GM12878 (cell line): ENCODE measurements around the gene SPTLC3. TPM values are rescaled to one million over a fixed set of nuclear protein-coding genes. Genes with fewer than 3 reads are reported as not detected.

Experiments
- BMI1 ChIP-seq: fragments of 450-650 bp; IDR thresholded peaks from 2 replicates; pipeline ENCODE4 v1.6.1; 2016; ENCODE audit warnings: mild to moderate bottlenecking, moderate library complexity, borderline replicate concordance
- CEBPB ChIP-seq, 2 experiments: fragments of 150-350 bp in 1 of 2; IDR thresholded peaks; 2 replicates each; pipeline ENCODE4 v1.6.1; 2012 to 2014; ENCODE audit warnings: low read depth in 2 of 2, low read length in 2 of 2, borderline replicate concordance in 1 of 2, inconsistent platforms in 1 of 2
- FOXK2 ChIP-seq: fragments of 450-650 bp; IDR thresholded peaks from 2 replicates; pipeline ENCODE4 v1.6.1; 2017; ENCODE audit warnings: mild to moderate bottlenecking, moderate library complexity
- HCFC1 ChIP-seq: fragments of 150-350 bp; IDR thresholded peaks from 2 replicates; pipeline ENCODE4 v1.6.1; 2014; ENCODE audit warnings: low read length
- HDAC2 ChIP-seq: fragments of 200-600 bp; sonication (generic); IDR thresholded peaks from 2 replicates; pipeline ENCODE4 v1.6.1; 2017
- JUND ChIP-seq: IDR thresholded peaks from 2 replicates; pipeline ENCODE4 v1.6.1; 2012; ENCODE audit warnings: low read depth, mild to moderate bottlenecking, low read length, improper control_type of control experiment, moderate library complexity
- MEF2B ChIP-seq: fragments of 450-650 bp; IDR thresholded peaks from 2 replicates; pipeline ENCODE4 v1.6.1; 2018; ENCODE audit warnings: mild to moderate bottlenecking, moderate library complexity; ENCODE audit not compliant: partially characterized antibody, poor library complexity, severe bottlenecking
- MXI1 ChIP-seq: fragments of 150-350 bp; IDR thresholded peaks from 2 replicates; pipeline ENCODE4 v1.6.1; 2011; ENCODE audit warnings: low read depth, mild to moderate bottlenecking, inconsistent platforms, low read length, improper control_type of control experiment
- POLR2A ChIP-seq: IDR thresholded peaks from 2 replicates; pipeline ENCODE4 v1.6.1; 2011; ENCODE audit warnings: low read depth, mild to moderate bottlenecking, low read length
- RELA ChIP-seq: fragments of 450-650 bp; IDR thresholded peaks from 2 replicates; pipeline ENCODE4 v1.8.0; 2014; ENCODE audit warnings: borderline replicate concordance; ENCODE audit not compliant: partially characterized antibody
- SP1 ChIP-seq: IDR thresholded peaks from one replicate; pipeline ENCODE4 v1.6.1; 2011; ENCODE audit warnings: low read depth, low read length
- ZNF217 ChIP-seq: fragments of 450-650 bp; IDR thresholded peaks from 2 replicates; pipeline ENCODE4 v1.6.1; 2017; ENCODE audit warnings: antibody characterized with exemption, mild to moderate bottlenecking
- ZNF24 ChIP-seq: fragments of 450-650 bp; IDR thresholded peaks from 2 replicates; pipeline ENCODE4 v1.6.1; 2017; ENCODE audit warnings: antibody characterized with exemption, mild to moderate bottlenecking
- ZNF274 ChIP-seq: IDR thresholded peaks from one replicate; pipeline ENCODE4 v1.8.0; 2011; ENCODE audit not compliant: insufficient read length, insufficient read depth
- polyA plus RNA-seq, 11 experiments: library from polyadenylated mRNA; depleted of rRNA in 4 of 11; unstranded in 6 of 11; stranded (reverse) in 5 of 11; fragments of >200 nt; fragmentation: Nextera tagmentation in 4 of 11; fragmentation: Illumina TruSeq in 1 of 11; extraction: Ambion mirVana in 4 of 11; extraction: Trizol in 1 of 11; gene quantifications; 1 replicate in 1 of 11; 2 replicates in 10 of 11; pipeline versions ENCODE4 v1.2.1 to v1.2.3, GENCODE V29; 2011 to 2016; ENCODE audit warnings: inconsistent platforms in 2 of 11, missing spikeins in 2 of 11, low read depth in 1 of 11
- total RNA-seq, 4 experiments: library from RNA; depleted of rRNA in 3 of 4; stranded (reverse); fragments of >200 nt in 3 of 4; fragmentation: Illumina TruSeq in 1 of 4; extraction: Trizol in 1 of 4; gene quantifications; 2 replicates each; pipeline versions ENCODE4 v1.2.1 to v1.2.3, GENCODE V29; 2013 to 2021
- TF ChIP-seq, protein P1 (sequence below): IDR thresholded peaks from 2 replicates; pipeline ENCODE4 v1.6.1; 2011; ENCODE audit warnings: borderline replicate concordance, low read depth, mild to moderate bottlenecking, moderate library complexity, low read length; ENCODE audit not compliant: insufficient read depth, poor library complexity, severe bottlenecking
- TF ChIP-seq, protein P2 (sequence below): IDR thresholded peaks from 2 replicates; pipeline ENCODE4 v1.6.1; 2012; ENCODE audit warnings: improper control_type of control experiment, low read depth, low read length; ENCODE audit not compliant: insufficient replicate concordance

Gene SPTLC3
- total and polyA plus RNA-seq, 10 of the 15 experiments (the other 5 are each of a cell fraction or from before 2014, with no cell fraction given): 0.04 to 0.29 (median 0.06) TPM; not detected in 7

GRCh38 chr20:13009682-13010406 lies 1.1 kb downstream of the SPTLC3 start (continued):
- TF ChIP-seq, protein P1, sequence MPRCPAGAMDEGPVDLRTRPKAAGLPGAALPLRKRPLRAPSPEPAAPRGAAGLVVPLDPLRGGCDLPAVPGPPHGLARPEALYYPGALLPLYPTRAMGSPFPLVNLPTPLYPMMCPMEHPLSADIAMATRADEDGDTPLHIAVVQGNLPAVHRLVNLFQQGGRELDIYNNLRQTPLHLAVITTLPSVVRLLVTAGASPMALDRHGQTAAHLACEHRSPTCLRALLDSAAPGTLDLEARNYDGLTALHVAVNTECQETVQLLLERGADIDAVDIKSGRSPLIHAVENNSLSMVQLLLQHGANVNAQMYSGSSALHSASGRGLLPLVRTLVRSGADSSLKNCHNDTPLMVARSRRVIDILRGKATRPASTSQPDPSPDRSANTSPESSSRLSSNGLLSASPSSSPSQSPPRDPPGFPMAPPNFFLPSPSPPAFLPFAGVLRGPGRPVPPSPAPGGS: no peak
- TF ChIP-seq SP1: no peak
- peak; percentile 41 for TF ChIP-seq MEF2B
- TF ChIP-seq, protein P2, sequence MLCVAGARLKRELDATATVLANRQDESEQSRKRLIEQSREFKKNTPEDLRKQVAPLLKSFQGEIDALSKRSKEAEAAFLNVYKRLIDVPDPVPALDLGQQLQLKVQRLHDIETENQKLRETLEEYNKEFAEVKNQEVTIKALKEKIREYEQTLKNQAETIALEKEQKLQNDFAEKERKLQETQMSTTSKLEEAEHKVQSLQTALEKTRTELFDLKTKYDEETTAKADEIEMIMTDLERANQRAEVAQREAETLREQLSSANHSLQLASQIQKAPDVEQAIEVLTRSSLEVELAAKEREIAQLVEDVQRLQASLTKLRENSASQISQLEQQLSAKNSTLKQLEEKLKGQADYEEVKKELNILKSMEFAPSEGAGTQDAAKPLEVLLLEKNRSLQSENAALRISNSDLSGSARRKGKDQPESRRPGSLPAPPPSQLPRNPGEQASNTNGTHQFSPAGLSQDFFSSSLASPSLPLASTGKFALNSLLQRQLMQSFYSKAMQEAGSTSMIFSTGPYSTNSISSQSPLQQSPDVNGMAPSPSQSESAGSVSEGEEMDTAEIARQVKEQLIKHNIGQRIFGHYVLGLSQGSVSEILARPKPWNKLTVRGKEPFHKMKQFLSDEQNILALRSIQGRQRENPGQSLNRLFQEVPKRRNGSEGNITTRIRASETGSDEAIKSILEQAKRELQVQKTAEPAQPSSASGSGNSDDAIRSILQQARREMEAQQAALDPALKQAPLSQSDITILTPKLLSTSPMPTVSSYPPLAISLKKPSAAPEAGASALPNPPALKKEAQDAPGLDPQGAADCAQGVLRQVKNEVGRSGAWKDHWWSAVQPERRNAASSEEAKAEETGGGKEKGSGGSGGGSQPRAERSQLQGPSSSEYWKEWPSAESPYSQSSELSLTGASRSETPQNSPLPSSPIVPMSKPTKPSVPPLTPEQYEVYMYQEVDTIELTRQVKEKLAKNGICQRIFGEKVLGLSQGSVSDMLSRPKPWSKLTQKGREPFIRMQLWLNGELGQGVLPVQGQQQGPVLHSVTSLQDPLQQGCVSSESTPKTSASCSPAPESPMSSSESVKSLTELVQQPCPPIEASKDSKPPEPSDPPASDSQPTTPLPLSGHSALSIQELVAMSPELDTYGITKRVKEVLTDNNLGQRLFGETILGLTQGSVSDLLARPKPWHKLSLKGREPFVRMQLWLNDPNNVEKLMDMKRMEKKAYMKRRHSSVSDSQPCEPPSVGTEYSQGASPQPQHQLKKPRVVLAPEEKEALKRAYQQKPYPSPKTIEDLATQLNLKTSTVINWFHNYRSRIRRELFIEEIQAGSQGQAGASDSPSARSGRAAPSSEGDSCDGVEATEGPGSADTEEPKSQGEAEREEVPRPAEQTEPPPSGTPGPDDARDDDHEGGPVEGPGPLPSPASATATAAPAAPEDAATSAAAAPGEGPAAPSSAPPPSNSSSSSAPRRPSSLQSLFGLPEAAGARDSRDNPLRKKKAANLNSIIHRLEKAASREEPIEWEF: no peak
- TF ChIP-seq POLR2A: no peak
- TF ChIP-seq ZNF24: no peak
- no peak for TF ChIP-seq HDAC2
- peak; percentile 64; the same call in 1 of the 2 replicates for TF ChIP-seq BMI1
- no peak for TF ChIP-seq FOXK2
- no peak for TF ChIP-seq RELA
- TF ChIP-seq HCFC1: no peak
- no peak for TF ChIP-seq MXI1
- TF ChIP-seq ZNF274: no peak
- no peak for TF ChIP-seq CEBPB (IDR thresholded peaks at IDR 0.05; ENCODE audit: borderline replicate concordance in 1 of 2, low read depth in 2 of 2, low read length in 2 of 2)
- peak; percentile 55; the same call in 1 of the 2 replicates for TF ChIP-seq ZNF217
- no peak for TF ChIP-seq JUND
